IMR-90 (cell line): ENCODE data around the gene RAB11A. TPM values are rescaled to one million over a fixed set of nuclear protein-coding genes. Genes with fewer than 3 reads are reported as not detected.

Experiments
- ATAC-seq: fragments of 200-7000 bp; cut with Tn5 transposase; 2 replicates; pipeline ENCODE4 v1.9.1; 2020; ENCODE audit warnings: low read depth, mild to moderate bottlenecking, moderate library complexity
- BruUV-seq: library from RNA; stranded (reverse); fragments of 400-500 nt; replicated peaks from 2 replicates; lab custom pipeline; 2021; lab: Mats Ljungman, UMichigan
- CTCF ChIA-PET: fragments of 300-600 bp; formaldehyde crosslinking; extraction: SDS; loops from one replicate; lab custom pipeline; 2021; ENCODE audit warnings: antibody characterized with exemption; lab: Yijun Ruan, JAX
- POLR2A ChIA-PET: fragments of 300-600 bp; sonication (Branson Sonifier 250); formaldehyde crosslinking; loops from one replicate; lab custom pipeline; 2022; ENCODE audit warnings: antibody characterized with exemption; ENCODE audit not compliant: unreplicated experiment; lab: Charles Lee
- DNase-seq: peaks from one replicate; pipeline ENCODE4 v3.0.0; 2013
- H2AFZ ChIP-seq: replicated peaks from 2 replicates; pipeline ENCODE3; 2013; ENCODE audit warnings: low read length, mild to moderate bottlenecking; ENCODE audit not compliant: poor library complexity
- H2AK5ac ChIP-seq: 2 replicates; pipeline ENCODE4 v1.6.1; 2013; ENCODE audit warnings: low read depth, low read length, inconsistent platforms
- H2AK9ac ChIP-seq: replicated peaks from 2 replicates; pipeline ENCODE3; 2013; ENCODE audit warnings: mild to moderate bottlenecking, low read depth, low read length, moderate library complexity; ENCODE audit not compliant: poor library complexity
- H2BK120ac ChIP-seq: 2 replicates; pipeline ENCODE4 v1.6.1; 2013; ENCODE audit warnings: low read depth, low read length, inconsistent platforms
- H2BK15ac ChIP-seq: 3 replicates; pipeline ENCODE4 v1.6.1; 2013; ENCODE audit warnings: low read depth, low read length, inconsistent platforms
- H2BK20ac ChIP-seq: 2 replicates; pipeline ENCODE4 v1.6.1; 2013; ENCODE audit warnings: low read depth, mild to moderate bottlenecking, inconsistent platforms, low read length, moderate library complexity
- H2BK5ac ChIP-seq: 2 replicates; pipeline ENCODE4 v1.6.1; 2013; ENCODE audit warnings: mild to moderate bottlenecking, low read depth, low read length, inconsistent platforms; ENCODE audit not compliant: poor library complexity, severe bottlenecking
- H3K14ac ChIP-seq: replicated peaks from 2 replicates; pipeline ENCODE4 v1.6.1; 2013; ENCODE audit warnings: low read depth, low read length, inconsistent platforms
- H3K18ac ChIP-seq: 2 replicates; pipeline ENCODE4 v1.6.1; 2013; ENCODE audit warnings: low read depth, low read length, control low read depth
- H3K23ac ChIP-seq: 2 replicates; pipeline ENCODE4 v1.6.1; 2013; ENCODE audit warnings: low read depth, low read length, inconsistent platforms
- H3K27ac ChIP-seq: 2 replicates; pipeline ENCODE4 v1.5.1; 2013; ENCODE audit warnings: mild to moderate bottlenecking, control low read depth, low read length; ENCODE audit not compliant: insufficient read depth
- H3K27me3 ChIP-seq: 2 replicates; pipeline ENCODE4 v1.6.1; 2013; ENCODE audit warnings: low read length; ENCODE audit not compliant: control insufficient read depth, insufficient read depth
- H3K36me3 ChIP-seq: 2 replicates; pipeline ENCODE4 v1.6.1; 2013; ENCODE audit warnings: low read length, mixed read lengths; ENCODE audit not compliant: control insufficient read depth, insufficient read depth
- H3K4ac ChIP-seq: 2 replicates; pipeline ENCODE4 v1.6.1; 2013; ENCODE audit warnings: low read depth, low read length, inconsistent platforms
- H3K4me1 ChIP-seq: 2 replicates; pipeline ENCODE4 v1.6.1; 2013; ENCODE audit warnings: low read length, mixed read lengths; ENCODE audit not compliant: control insufficient read depth, insufficient read depth
- H3K4me2 ChIP-seq: 2 replicates; pipeline ENCODE4 v1.6.1; 2013; ENCODE audit warnings: low read depth, mild to moderate bottlenecking, control low read depth, low read length, moderate library complexity
- H3K4me3 ChIP-seq: 2 replicates; pipeline ENCODE4 v1.5.1; 2013; ENCODE audit warnings: low read depth, mild to moderate bottlenecking, control low read depth, low read length, moderate library complexity; ENCODE audit not compliant: insufficient read depth
- H3K56ac ChIP-seq: 2 replicates; pipeline ENCODE4 v1.6.1; 2013; ENCODE audit warnings: low read length, inconsistent platforms; ENCODE audit not compliant: insufficient read depth; ENCODE audit errors: extremely low read depth
- H3K79me1 ChIP-seq, 2 experiments: 2 replicates each; pipeline ENCODE4 v1.6.1; 2013; ENCODE audit warnings: low read length in 2 of 2, inconsistent platforms in 1 of 2, low read depth in 1 of 2
- H3K9ac ChIP-seq: 2 replicates; pipeline ENCODE4 v1.6.1; 2013; ENCODE audit warnings: low read depth, low read length, control low read depth
- H3K9me1 ChIP-seq: 2 replicates; pipeline ENCODE4 v1.6.1; 2013; ENCODE audit warnings: low read length, inconsistent platforms; ENCODE audit not compliant: insufficient read depth
- H3K9me3 ChIP-seq: 2 replicates; pipeline ENCODE4 v1.6.1; 2013; ENCODE audit warnings: low read length; ENCODE audit not compliant: control insufficient read depth, insufficient read depth
- H4K20me1 ChIP-seq: 2 replicates; pipeline ENCODE4 v1.6.1; 2013; ENCODE audit warnings: low read length, inconsistent platforms; ENCODE audit not compliant: insufficient read depth
- H4K5ac ChIP-seq: 2 replicates; pipeline ENCODE4 v1.6.1; 2013; ENCODE audit warnings: mild to moderate bottlenecking, low read depth, low read length, control low read depth
- H4K8ac ChIP-seq, 2 experiments: 2 replicates each; pipeline ENCODE4 v1.6.1; 2013; ENCODE audit warnings: low read depth in 2 of 2, low read length in 2 of 2, control low read depth in 1 of 2, inconsistent platforms in 1 of 2
- H4K91ac ChIP-seq: 2 replicates; pipeline ENCODE4 v1.6.1; 2013; ENCODE audit warnings: low read depth, low read length, inconsistent platforms; ENCODE audit not compliant: insufficient read depth
- BHLHE40 ChIP-seq: fragments of 150-350 bp; IDR thresholded peaks from 2 replicates; pipeline ENCODE4 v1.6.1; 2016; ENCODE audit warnings: mild to moderate bottlenecking, low read depth, low read length
- CEBPB ChIP-seq: IDR thresholded peaks from 2 replicates; pipeline ENCODE4 v1.6.1; 2012; ENCODE audit warnings: low read depth, low read length, improper control_type of control experiment
- CHD1 ChIP-seq: IDR thresholded peaks from 2 replicates; pipeline ENCODE4 v1.6.1; 2012; ENCODE audit warnings: low read depth, low read length, improper control_type of control experiment
- CTCF ChIP-seq: conservative IDR thresholded peaks from 2 replicates; pipeline ENCODE4 v1.5.1; 2012; ENCODE audit warnings: mild to moderate bottlenecking, low read depth, low read length, improper control_type of control experiment
- ELK1 ChIP-seq: fragments of 150-350 bp; IDR thresholded peaks from 2 replicates; pipeline ENCODE4 v1.6.1; 2016; ENCODE audit warnings: low read depth, mild to moderate bottlenecking, low read length, moderate library complexity, borderline replicate concordance
- FOS ChIP-seq: fragments of 150-350 bp; IDR thresholded peaks from 2 replicates; pipeline ENCODE4 v1.6.1; 2016; ENCODE audit warnings: low read depth, low read length
- MAFK ChIP-seq: IDR thresholded peaks from 2 replicates; pipeline ENCODE4 v1.6.1; 2012; ENCODE audit warnings: low read depth, low read length, improper control_type of control experiment
- MAZ ChIP-seq: IDR thresholded peaks from 2 replicates; pipeline ENCODE4 v1.6.1; 2012; ENCODE audit warnings: low read depth, mild to moderate bottlenecking, low read length, improper control_type of control experiment, moderate library complexity, borderline replicate concordance
- MXI1 ChIP-seq: IDR thresholded peaks from 2 replicates; pipeline ENCODE4 v1.6.1; 2012; ENCODE audit warnings: low read depth, mild to moderate bottlenecking, low read length, moderate library complexity, borderline replicate concordance
- NFE2L2 ChIP-seq: fragments of 150-350 bp; IDR thresholded peaks from 2 replicates; pipeline ENCODE4 v1.6.1; 2016; ENCODE audit warnings: low read depth, mild to moderate bottlenecking, low read length
- POLR2A ChIP-seq: IDR thresholded peaks from 2 replicates; pipeline ENCODE4 v1.6.1; 2012; ENCODE audit warnings: mild to moderate bottlenecking, low read depth, low read length
- RAD21 ChIP-seq: IDR thresholded peaks from 2 replicates; pipeline ENCODE4 v1.6.1; 2012; ENCODE audit warnings: low read length, improper control_type of control experiment
- RCOR1 ChIP-seq: IDR thresholded peaks from 2 replicates; pipeline ENCODE4 v1.6.1; 2012; ENCODE audit warnings: mild to moderate bottlenecking, low read length, improper control_type of control experiment; ENCODE audit not compliant: insufficient replicate concordance
- RFX5 ChIP-seq: IDR thresholded peaks from 2 replicates; pipeline ENCODE4 v1.8.0; 2012; ENCODE audit warnings: low read depth, mild to moderate bottlenecking, low read length, moderate library complexity
- SMC3 ChIP-seq: fragments of 150-350 bp; IDR thresholded peaks from 2 replicates; pipeline ENCODE4 v1.6.1; 2016; ENCODE audit warnings: low read depth, mild to moderate bottlenecking, antibody characterized with exemption, low read length, moderate library complexity
- USF2 ChIP-seq: fragments of 150-350 bp; IDR thresholded peaks from 2 replicates; pipeline ENCODE4 v1.6.1; 2017; ENCODE audit warnings: mild to moderate bottlenecking, antibody characterized with exemption, low read length, low read depth
- WGBS, 2 experiments: methylation state at CpG; one replicate each; pipeline versions ENCODE4 v1.1.5 to v1.1.7; 2013; ENCODE audit warnings: missing lambda C conversion rate in 2 of 2; ENCODE audit not compliant: insufficient read length in 1 of 2; ENCODE audit errors: extremely low coverage in 2 of 2; 5-methylcytosine and 5-hydroxymethylcytosine counted together
- dilution Hi-C: fragments of 300-500 bp; cut with HindIII; formaldehyde crosslinking; loops from one replicate; pipeline ENCODE4 v1.14.3; 2018; ENCODE audit warnings: low sequenced_read_pairs; ENCODE audit not compliant: unreplicated experiment
- in situ Hi-C: fragments of 300-500 bp; cut with MboI; formaldehyde crosslinking; loops from 3 replicates; pipeline ENCODE4 v1.14.3; 2019; ENCODE audit warnings: low sequenced_read_pairs, inconsistent platforms, mixed read lengths
- intact Hi-C: fragments of 100-400 bp; cut with micrococcal nuclease; formaldehyde crosslinking; loops from 2 replicates; pipeline ENCODE4 v1.10.0; 2022
- polyA plus RNA-seq, 3 experiments: library from polyadenylated mRNA; depleted of rRNA; stranded (reverse); fragments of >200 nt; gene quantifications; 2 replicates each; pipeline ENCODE4 v1.2.3, GENCODE V29; 2012; ENCODE audit warnings: low replicate concordance in 1 of 3
- total RNA-seq: library from RNA; depleted of rRNA; stranded (reverse); fragments of >200 nt; gene quantifications from 2 replicates; pipeline ENCODE4 v1.2.3, GENCODE V29; 2012

RAB11A gene
- total and polyA plus RNA-seq, 2 of the 4 experiments (the other 2 are of a cell fraction) = 341 to 462 TPM

- CTCF ChIA-PET = interaction anchor here (0.6 kb wide), 1 partner anchor 19 kb away, joined by 3 read pairs; no protein-coding TSS in a partner anchor
Observed at GRCh38 chr15:65901336-65901735, 32.0 kb downstream of the RAB11A start.

More at GRCh38 chr15:65901336-65901735, 32.0 kb downstream of the RAB11A start:
- Histone ChIP-seq H4K8ac (no peak overlapping the region), H2BK15ac (no peak overlapping the region), H3K79me1 (peaks cover 0 to 25% of the 10 kb centered on the region in 2 experiments; a peak in 3 of 4 replicates), H2BK20ac (no peak overlapping the region), H3K14ac (no peak overlapping the region), H3K4ac (no peak overlapping the region), H4K91ac (no peak overlapping the region), H3K23ac (no peak overlapping the region), H3K9ac (no peak overlapping the region), H3K9me3 (no peaks in the 10 kb centered on the region), H3K27ac (no peak overlapping the region), H3K56ac (no peak overlapping the region), H4K5ac (no peak overlapping the region), H3K4me1 (peaks cover 5% of the 10 kb centered on the region), H4K20me1 (no peaks in the 10 kb centered on the region; the same call in 1 of the 2 replicates), H3K18ac (no peak overlapping the region), H3K36me3 (peaks cover 31% of the 10 kb centered on the region), H2AK9ac (no peak overlapping the region), H3K9me1 (peaks cover 15% of the 10 kb centered on the region), H3K27me3 (no peaks in the 10 kb centered on the region), H2BK5ac (no peak overlapping the region), H3K4me3 (no peak overlapping the region), H3K4me2 (no peak overlapping the region), H2AFZ (no peak overlapping the region), H2BK120ac (no peak overlapping the region), H2AK5ac (no peak overlapping the region)
- ATAC-seq (no peak), DNase-seq (no peak)
- TF ChIP-seq CEBPB (no peak), RCOR1 (no peak), SMC3 (no peak), ELK1 (no peak), NFE2L2 (no peak), FOS (no peak), CHD1 (no peak), RFX5 (no peak), POLR2A (no peak), BHLHE40 (no peak), USF2 (no peak), CTCF (no peak), RAD21 (no peak), MAZ (no peak), MXI1 (no peak), MAFK (no peak)
- no CpG with 5 or more reads among the region's 2 CpGs for WGBS, 2 experiments
- dilution Hi-C loops (no loop called here), in situ Hi-C loops (loop anchor here (25.0 kb wide), 1 partner anchor 586 kb away; the partner anchor contains the start of gene SNAPC5), intact Hi-C loops (no loop called here)
- POLR2A ChIA-PET = no interaction called here
- BruUV-seq = no TSS peak
